ENCODE measurements around the gene SPATS2L.

DNA sequence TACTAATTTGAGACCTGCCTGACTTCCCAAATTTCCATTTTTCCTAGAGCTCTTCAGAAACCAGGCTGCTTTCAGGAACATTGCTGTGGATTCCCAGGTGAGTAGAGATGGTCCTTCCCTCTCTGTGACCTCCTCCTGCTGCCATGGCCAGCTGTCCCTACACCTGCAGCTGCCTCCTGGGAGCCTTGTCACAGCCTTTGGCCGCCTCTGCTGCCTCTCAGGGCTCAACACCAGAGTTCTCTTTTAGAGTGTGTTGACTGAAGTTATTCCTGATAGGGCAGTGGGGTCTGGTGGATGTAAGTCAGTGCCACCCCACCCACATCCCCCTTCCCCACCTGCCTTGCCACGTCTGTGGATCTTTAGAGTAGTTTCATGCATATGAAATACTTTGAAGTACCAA is 22.9 kb downstream of the SPATS2L start:
- TF ChIP-seq CTCF (IDR thresholded peaks at IDR 0.05) = no peak
- TF ChIP-seq POLR2AphosphoS5 (IDR thresholded peaks at IDR 0.05) = no peak
- no peak for TF ChIP-seq POLR2A (IDR thresholded peaks at IDR 0.05)

All from prostate gland (tissue), 2 donors.